H9 (cell line): ENCODE results near the gene SIRT6. TPM values are rescaled to one million over a fixed set of nuclear protein-coding genes. Genes with fewer than 3 reads are reported as not detected.

Experiments used
- DNase-seq: peaks from one replicate; pipeline ENCODE4 v3.0.0-alpha.2; 2017
- H2AFZ ChIP-seq: one replicate; pipeline ENCODE4 v1.6.1; 2013; ENCODE audit warnings: mild to moderate bottlenecking, low read length, control low read depth, moderate library complexity
- H2AK5ac ChIP-seq: 2 replicates; pipeline ENCODE4 v1.6.1; 2013; ENCODE audit warnings: low read length, control low read depth, mixed read lengths; ENCODE audit not compliant: insufficient read length
- H2BK120ac ChIP-seq: one replicate; pipeline ENCODE4 v1.6.1; 2013; ENCODE audit warnings: low read depth, mild to moderate bottlenecking, low read length, control low read depth, inconsistent platforms; ENCODE audit not compliant: poor library complexity, severe bottlenecking
- H2BK12ac ChIP-seq: 2 replicates; pipeline ENCODE4 v1.6.1; 2013; ENCODE audit warnings: low read length, control low read depth, mixed read lengths, low read depth; ENCODE audit not compliant: insufficient read length
- H2BK15ac ChIP-seq: 2 replicates; pipeline ENCODE4 v1.6.1; 2013; ENCODE audit warnings: low read depth, low read length, control low read depth
- H2BK20ac ChIP-seq: one replicate; pipeline ENCODE4 v1.6.1; 2013; ENCODE audit warnings: low read depth, mild to moderate bottlenecking, low read length, control low read depth, inconsistent platforms; ENCODE audit not compliant: poor library complexity, severe bottlenecking
- H2BK5ac ChIP-seq: 2 replicates; pipeline ENCODE4 v1.6.1; 2013; ENCODE audit warnings: low read length, control low read depth, mixed read lengths; ENCODE audit not compliant: insufficient read length
- H3K14ac ChIP-seq: 2 replicates; pipeline ENCODE4 v1.6.1; 2013; ENCODE audit warnings: low read length, control low read depth; ENCODE audit not compliant: insufficient read depth
- H3K18ac ChIP-seq: 2 replicates; pipeline ENCODE4 v1.6.1; 2013; ENCODE audit warnings: low read depth, mild to moderate bottlenecking, mixed read lengths, low read length, control low read depth; ENCODE audit not compliant: insufficient read length
- H3K23ac ChIP-seq: 2 replicates; pipeline ENCODE4 v1.6.1; 2013; ENCODE audit warnings: low read length, control low read depth, mixed read lengths, low read depth; ENCODE audit not compliant: insufficient read length
- H3K23me2 ChIP-seq: 2 replicates; pipeline ENCODE4 v1.6.1; 2013; ENCODE audit warnings: low read depth, mild to moderate bottlenecking, mixed read lengths, low read length, control low read depth; ENCODE audit not compliant: insufficient read length, poor library complexity, severe bottlenecking
- H3K27ac ChIP-seq: 2 replicates; pipeline ENCODE4 v1.5.1; 2013; ENCODE audit warnings: low read length, control low read depth, mixed read lengths, low read depth; ENCODE audit not compliant: insufficient read length
- H3K27me3 ChIP-seq: 2 replicates; pipeline ENCODE4 v1.6.1; 2013; ENCODE audit warnings: low read length, control low read depth, inconsistent platforms; ENCODE audit not compliant: insufficient read depth
- H3K4ac ChIP-seq: 2 replicates; pipeline ENCODE4 v1.6.1; 2013; ENCODE audit warnings: low read depth, mild to moderate bottlenecking, control low read depth, inconsistent platforms, low read length, moderate library complexity
- H3K4me1 ChIP-seq: 2 replicates; pipeline ENCODE4 v1.6.1; 2013; ENCODE audit warnings: low read length, control low read depth, inconsistent platforms; ENCODE audit not compliant: insufficient read depth
- H3K4me2 ChIP-seq: 2 replicates; pipeline ENCODE4 v1.6.1; 2013; ENCODE audit warnings: low read length, control low read depth, mixed read lengths; ENCODE audit not compliant: insufficient read length, insufficient read depth
- H3K56ac ChIP-seq: 2 replicates; pipeline ENCODE4 v1.6.1; 2013; ENCODE audit warnings: low read depth, mild to moderate bottlenecking, mixed read lengths, low read length, control low read depth; ENCODE audit not compliant: insufficient read length
- H3K79me1 ChIP-seq: 2 replicates; pipeline ENCODE4 v1.6.1; 2013; ENCODE audit warnings: low read depth, mild to moderate bottlenecking, moderate library complexity, low read length, control low read depth, inconsistent platforms; ENCODE audit not compliant: insufficient read depth, poor library complexity, severe bottlenecking
- H3K79me2 ChIP-seq: 2 replicates; pipeline ENCODE4 v1.6.1; 2013; ENCODE audit warnings: low read length, control low read depth, inconsistent platforms; ENCODE audit not compliant: insufficient read depth
- H3K9ac ChIP-seq: 2 replicates; pipeline ENCODE4 v1.6.1; 2013; ENCODE audit warnings: low read length, control low read depth, mixed read lengths; ENCODE audit not compliant: insufficient read length; ENCODE audit errors: extremely low read depth
- H3K9me3 ChIP-seq: one replicate; pipeline ENCODE4 v1.6.1; 2013; ENCODE audit warnings: low read depth, low read length, inconsistent platforms; ENCODE audit not compliant: control insufficient read depth
- H3T11ph ChIP-seq: one replicate; pipeline ENCODE4 v1.6.1; 2013; ENCODE audit warnings: mild to moderate bottlenecking, low read length, control low read depth, inconsistent platforms
- H4K20me1 ChIP-seq: one replicate; pipeline ENCODE4 v1.6.1; 2013; ENCODE audit not compliant: control insufficient read depth, insufficient read length, insufficient read depth
- H4K5ac ChIP-seq: 2 replicates; pipeline ENCODE4 v1.6.1; 2013; ENCODE audit warnings: low read depth, mild to moderate bottlenecking, mixed read lengths, low read length, control low read depth; ENCODE audit not compliant: insufficient read length
- H4K8ac ChIP-seq: replicated peaks from 2 replicates; pipeline ENCODE4 v1.6.1; 2013; ENCODE audit warnings: low read length, control low read depth, mixed read lengths, low read depth; ENCODE audit not compliant: insufficient read length
- H4K91ac ChIP-seq: 2 replicates; pipeline ENCODE4 v1.6.1; 2013; ENCODE audit warnings: low read depth, mild to moderate bottlenecking, moderate library complexity, mixed read lengths, low read length, control low read depth; ENCODE audit not compliant: insufficient read length
- H3K27ac Mint-ChIP-seq, 3 experiments: 2 replicates in 2 of 3; 3 replicates in 1 of 3; pipeline ENCODE4 v1.8.0; 2020 to 2021; ENCODE audit warnings: mixed read lengths in 3 of 3, mild to moderate bottlenecking in 1 of 3, moderate library complexity in 1 of 3
- H3K27me3 Mint-ChIP-seq: 2 replicates; pipeline ENCODE4 v1.8.0; 2021; ENCODE audit warnings: low read depth, mild to moderate bottlenecking, moderate library complexity, mixed read lengths
- H3K36me3 Mint-ChIP-seq, 3 experiments: 2 replicates in 2 of 3; 3 replicates in 1 of 3; pipeline ENCODE4 v1.8.0; 2020 to 2021; ENCODE audit warnings: low read depth in 3 of 3, mixed read lengths in 3 of 3; ENCODE audit not compliant: insufficient read depth in 1 of 3
- H3K4me1 Mint-ChIP-seq, 2 experiments: 2 replicates each; pipeline ENCODE4 v1.8.0; 2020; ENCODE audit warnings: mixed read lengths in 2 of 2
- H3K4me3 Mint-ChIP-seq, 2 experiments: 2 replicates in 1 of 2; 3 replicates in 1 of 2; pipeline ENCODE4 v1.8.0; 2020 to 2021; ENCODE audit warnings: mild to moderate bottlenecking in 2 of 2, mixed read lengths in 2 of 2, moderate library complexity in 1 of 2
- H3K9me3 Mint-ChIP-seq, 2 experiments: 2 replicates in 1 of 2; 3 replicates in 1 of 2; pipeline ENCODE4 v1.8.0; 2020; ENCODE audit warnings: mild to moderate bottlenecking in 2 of 2, mixed read lengths in 2 of 2, moderate library complexity in 1 of 2
- CTCF ChIP-seq: fragments of 200-600 bp; sonication (generic); conservative IDR thresholded peaks from 3 replicates; pipeline ENCODE4 v1.8.0; 2021; ENCODE audit warnings: antibody characterized with exemption, mild to moderate bottlenecking
- WGBS: extraction: QIAGEN DNeasy Blood & Tissue Kit; methylation state at CpG from one replicate; pipeline ENCODE4 v1.1.7; 2013; ENCODE audit warnings: missing lambda C conversion rate, low lambda C conversion rate, mixed read lengths; ENCODE audit not compliant: insufficient read length; ENCODE audit errors: extremely low coverage; 5-methylcytosine and 5-hydroxymethylcytosine counted together
- total RNA-seq: library from RNA; stranded (reverse); gene quantifications from 2 replicates; pipeline ENCODE4 v1.2.1, GENCODE V29; 2021

SIRT6 gene
- total RNA-seq, 1 experiment from 2014 or later, result 24.9 TPM

DNA sequence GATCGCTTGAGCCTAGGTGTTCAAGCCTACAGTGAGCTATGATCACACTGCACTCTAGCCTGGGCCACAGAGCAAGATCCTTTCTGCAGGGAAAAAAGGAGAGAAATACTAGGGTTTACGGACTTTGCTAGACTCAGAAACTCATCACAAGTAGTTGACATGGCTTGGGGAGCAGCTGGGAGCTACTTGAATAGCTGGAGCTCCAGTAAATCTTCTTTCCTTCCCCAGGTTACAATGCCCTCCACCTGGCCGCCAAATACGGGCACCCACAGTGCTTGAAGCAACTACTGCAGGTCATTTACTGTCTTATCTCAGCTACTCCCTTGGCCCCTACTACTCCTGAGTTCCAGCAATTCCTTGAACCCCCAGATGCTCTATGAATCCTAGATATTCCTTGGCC lies 19.4 kb upstream of the SIRT6 start:
- no peak overlapping the region for H2AK5ac ChIP-seq
- no CpG with 5 or more reads among the region's 4 CpGs for WGBS
- H3K4me1 Mint-ChIP-seq, result peaks cover 7 to 18% of the 10 kb centered on the region in 2 experiments
- no peak overlapping the region for H3K56ac ChIP-seq
- H4K20me1 ChIP-seq, result no peaks in the 10 kb centered on the region
- H4K91ac ChIP-seq, result no peak overlapping the region
- H2BK20ac ChIP-seq, result no peak overlapping the region
- H2BK15ac ChIP-seq, result no peak overlapping the region
- no peaks in the 10 kb centered on the region; a peak in 3 of 7 replicates for H3K36me3 Mint-ChIP-seq
- no peak overlapping the region for H4K5ac ChIP-seq
- no peaks in the 10 kb centered on the region for H3K9me3 ChIP-seq
- H3K23ac ChIP-seq, result no peak overlapping the region
- H3K27ac ChIP-seq, result no peak overlapping the region
- no peak overlapping the region for H3K4me2 ChIP-seq
- no peaks in the 10 kb centered on the region for H3K79me2 ChIP-seq
- no peak overlapping the region for H4K8ac ChIP-seq
- H3K4me3 Mint-ChIP-seq, result no peak overlapping the region
- H3K18ac ChIP-seq, result no peak overlapping the region
- H3K9ac ChIP-seq, result no peak overlapping the region
- H3K23me2 ChIP-seq, result no peaks in the 10 kb centered on the region
- H3K14ac ChIP-seq, result no peak overlapping the region
- peaks cover 3% of the 10 kb centered on the region; the same call in 1 of the 2 replicates for H3K27me3 ChIP-seq
- peaks cover 8 to 9% of the 10 kb centered on the region in 2 experiments; a peak in 3 of 5 replicates for H3K9me3 Mint-ChIP-seq
- H2BK120ac ChIP-seq, result no peak overlapping the region
- H3K4ac ChIP-seq, result no peak overlapping the region
- H2BK5ac ChIP-seq, result no peak overlapping the region
- no peak overlapping the region for H2BK12ac ChIP-seq
- no peak overlapping the region for H2AFZ ChIP-seq
- no peaks in the 10 kb centered on the region for H3K79me1 ChIP-seq
- no peaks in the 10 kb centered on the region for H3K4me1 ChIP-seq
- peaks cover 49% of the 10 kb centered on the region for H3K27me3 Mint-ChIP-seq
- H3K27ac Mint-ChIP-seq, result no peak overlapping the region
- no peak for TF ChIP-seq CTCF
- H3T11ph ChIP-seq, result no peak overlapping the region
- no peak for DNase-seq
